Measurements from ENCODE around the gene AVPR2. TPM values are rescaled to one million over a fixed set of nuclear protein-coding genes. Genes with fewer than 3 reads are reported as not detected.

The AVPR2 gene
- total RNA-seq, 1 donor from 2014 or later, result 4.8 TPM

- Histone ChIP-seq H3K9me3 (no peaks in the 10 kb centered on the region), H3K4me3 (no peak overlapping the region), H3K27me3 (no peaks in the 10 kb centered on the region), H3K4me1 (peaks cover 5 to 6% of the 10 kb centered on the region in 2 donors), H3K27ac (no peak overlapping the region), H3K36me3 (no peaks in the 10 kb centered on the region)
- DNase-seq (ENCODE audit: low spot score in 2 of 2), result no peak
- intact Hi-C loops (cut with DNase I), result loop anchor here (2.0 kb wide), 1 partner anchor 25 kb away; no protein-coding TSS in a partner anchor
- no peak for TF ChIP-seq CTCF (IDR thresholded peaks at IDR 0.05)
These were observed 17.3 kb downstream of the AVPR2 start for GRCh38 chrX:153921511-153922446.

GRCh38 chrX:153922932-153923857, 18.7 kb downstream of the AVPR2 start:
- peak; percentile 37 to 87 for DNase-seq (ENCODE audit: low spot score in 2 of 2)
- intact Hi-C loops (cut with DNase I), result loop anchor here (1.0 to 2.0 kb wide), 2 partner anchors 24 to 30 kb away; no protein-coding TSS in a partner anchor
- no peaks in the 10 kb centered on the region for H3K27me3 ChIP-seq

GRCh38 chrX:153924149-153924861, 19.8 kb downstream of the AVPR2 start:
- intact Hi-C loops (cut with DNase I), result no loop called here

More at GRCh38 chrX:153922932-153923857, 18.7 kb downstream of the AVPR2 start:
- H3K4me3 ChIP-seq, result no peak overlapping the region
- TF ChIP-seq CTCF (IDR thresholded peaks at IDR 0.05), result peak in 2 of 3 experiments; percentile 57 to 65
- H3K36me3 ChIP-seq, result no peaks in the 10 kb centered on the region
- H3K27ac ChIP-seq, result no peak overlapping the region
- H3K9me3 ChIP-seq, result no peaks in the 10 kb centered on the region
- H3K4me1 ChIP-seq, result peaks cover 8 to 9% of the 10 kb centered on the region in 2 donors

GRCh38 chrX:153925387-153925738, 20.9 kb downstream of the AVPR2 start:
- intact Hi-C loops (cut with DNase I), result no loop called here
- Histone ChIP-seq H3K36me3 (peaks cover 1 to 7% of the 10 kb centered on the region in 2 donors), H3K27me3 (no peaks in the 10 kb centered on the region), H3K4me1 (peaks cover 8 to 11% of the 10 kb centered on the region in 2 donors), H3K9me3 (no peaks in the 10 kb centered on the region), H3K4me3 (peak overlapping the region in 1 of 2 donors; percentile 76), H3K27ac (no peak overlapping the region)
- no peak for DNase-seq (ENCODE audit: low spot score in 2 of 2)
- no peak for TF ChIP-seq CTCF (IDR thresholded peaks at IDR 0.05)

More at GRCh38 chrX:153924149-153924861, 19.8 kb downstream of the AVPR2 start:
- H3K9me3 ChIP-seq, result no peaks in the 10 kb centered on the region
- no peak overlapping the region for H3K27ac ChIP-seq
- H3K4me1 ChIP-seq, result peaks cover 8 to 11% of the 10 kb centered on the region in 2 donors
- no peak for DNase-seq (ENCODE audit: low spot score in 2 of 2)
- H3K4me3 ChIP-seq, result peak overlapping the region in 1 of 2 donors; percentile 1
- H3K27me3 ChIP-seq, result no peaks in the 10 kb centered on the region
- peak in 2 of 3 experiments; percentile 3 to 18 for TF ChIP-seq CTCF (IDR thresholded peaks at IDR 0.05)
- no peaks in the 10 kb centered on the region for H3K36me3 ChIP-seq
